Measurements from ENCODE around the gene DIDO1.

Gene DIDO1

GRCh38 chr20:62843656-62844055, 82.6 kb downstream of the DIDO1 start:
- H3K27ac ChIP-seq (ENCODE audit: insufficient read depth, low read length, poor library complexity, severe bottlenecking) = no peak overlapping the region

GRCh38 chr20:62841705-62842212, 84.5 kb downstream of the DIDO1 start:
- Histone ChIP-seq H3K4me3 (ENCODE audit: insufficient read depth, low read depth, low read length, poor library complexity, severe bottlenecking) (no peak overlapping the region), H3K27ac (ENCODE audit: insufficient read depth, low read length, poor library complexity, severe bottlenecking) (no peak overlapping the region), H3K36me3 (ENCODE audit: control insufficient read depth, insufficient read depth, low read length) (no peaks in the 10 kb centered on the region), H3K4me1 (ENCODE audit: control insufficient read depth, insufficient read depth, low read length, poor library complexity, severe bottlenecking) (no peaks in the 10 kb centered on the region), H3K9me3 (ENCODE audit: control insufficient read depth, low read length) (no peaks in the 10 kb centered on the region), H3K27me3 (replicated peaks; ENCODE audit: control insufficient read depth, insufficient read depth, low read length, poor library complexity, severe bottlenecking) (no peaks in the 10 kb centered on the region)
- DNase-seq = no peak

More at GRCh38 chr20:62843656-62844055, 82.6 kb downstream of the DIDO1 start:
- no peaks in the 10 kb centered on the region for H3K4me1 ChIP-seq (ENCODE audit: control insufficient read depth, insufficient read depth, low read length, poor library complexity, severe bottlenecking)
- H3K4me3 ChIP-seq (ENCODE audit: insufficient read depth, low read depth, low read length, poor library complexity, severe bottlenecking) = no peak overlapping the region
- no peaks in the 10 kb centered on the region for H3K9me3 ChIP-seq (ENCODE audit: control insufficient read depth, low read length)
- no peaks in the 10 kb centered on the region for H3K36me3 ChIP-seq (ENCODE audit: control insufficient read depth, insufficient read depth, low read length)
- DNase-seq = no peak
- no peaks in the 10 kb centered on the region for H3K27me3 ChIP-seq (replicated peaks; ENCODE audit: control insufficient read depth, insufficient read depth, low read length, poor library complexity, severe bottlenecking)

DNA sequence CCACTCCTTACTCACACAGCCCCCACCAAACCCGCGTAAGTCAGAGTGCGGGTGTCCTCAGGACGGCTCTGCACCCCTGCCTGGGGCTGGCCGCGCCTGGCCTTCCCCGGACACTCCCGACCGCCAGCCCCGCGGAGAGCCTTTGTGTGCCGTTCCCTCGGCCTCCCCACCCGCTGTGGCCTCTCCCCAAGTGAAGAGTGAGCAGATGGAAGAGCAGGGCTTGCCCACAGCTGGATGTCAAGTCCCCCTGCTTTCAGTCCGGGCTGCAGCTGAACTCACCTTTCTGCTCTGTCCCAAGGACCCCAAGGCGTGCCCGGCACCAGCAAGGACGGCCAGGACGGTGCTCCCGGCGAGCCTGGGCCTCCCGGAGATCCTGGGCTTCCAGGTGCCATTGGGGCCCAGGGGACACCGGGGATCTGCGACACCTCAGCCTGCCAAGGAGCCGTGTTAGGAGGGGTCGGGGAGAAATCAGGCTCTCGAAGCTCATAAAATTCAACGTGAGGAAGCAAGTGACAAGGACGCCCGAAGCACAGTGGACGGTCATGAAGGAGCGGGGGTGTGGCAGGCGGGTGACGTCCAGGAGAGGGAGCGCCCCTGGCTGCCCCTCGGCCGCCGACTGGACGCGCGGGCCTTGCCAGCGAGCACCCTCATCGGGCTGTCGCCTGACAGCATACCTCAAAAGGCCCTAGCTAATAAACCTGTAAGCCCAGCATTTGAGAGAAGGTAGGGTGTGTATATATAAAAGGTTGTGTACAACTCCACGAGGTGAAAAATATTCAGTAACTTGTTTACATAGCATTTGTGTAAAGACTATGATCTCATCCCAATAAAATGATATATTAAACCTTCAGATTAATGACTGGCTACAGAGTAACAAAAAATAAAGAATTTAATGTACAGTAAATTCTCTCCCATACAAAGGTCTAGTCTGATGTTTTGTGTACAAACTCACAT, 85.8 kb downstream of the DIDO1 start:
- H3K4me3 ChIP-seq (ENCODE audit: insufficient read depth, low read depth, low read length, poor library complexity, severe bottlenecking) = no peak overlapping the region
- H3K9me3 ChIP-seq (ENCODE audit: control insufficient read depth, low read length) = no peaks in the 10 kb centered on the region
- DNase-seq = no peak
- H3K27me3 ChIP-seq (replicated peaks; ENCODE audit: control insufficient read depth, insufficient read depth, low read length, poor library complexity, severe bottlenecking) = no peaks in the 10 kb centered on the region
- H3K4me1 ChIP-seq (ENCODE audit: control insufficient read depth, insufficient read depth, low read length, poor library complexity, severe bottlenecking) = no peaks in the 10 kb centered on the region
- no peaks in the 10 kb centered on the region for H3K36me3 ChIP-seq (ENCODE audit: control insufficient read depth, insufficient read depth, low read length)
- no peak overlapping the region for H3K27ac ChIP-seq (ENCODE audit: insufficient read depth, low read length, poor library complexity, severe bottlenecking)

DNA sequence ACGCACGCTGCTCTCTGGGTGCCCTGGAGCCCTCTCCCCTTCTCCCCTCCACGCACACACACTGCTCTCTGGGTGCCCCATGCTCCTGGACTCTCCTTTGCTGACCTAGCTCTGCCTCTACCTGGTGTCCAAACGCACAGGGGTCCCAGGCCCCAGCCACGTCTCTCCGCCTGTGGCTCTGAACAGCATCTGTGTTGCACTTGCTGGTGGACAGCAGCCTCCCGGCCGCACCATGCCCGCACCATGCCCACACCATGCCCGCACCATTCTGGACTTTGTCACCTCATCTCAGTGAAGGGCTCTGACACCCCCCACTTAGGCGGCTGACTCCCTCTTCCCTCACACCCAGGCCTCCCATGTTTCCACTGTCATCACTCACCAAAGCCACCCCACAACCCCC, 86.5 kb downstream of the DIDO1 start:
- Histone ChIP-seq H3K4me1 (ENCODE audit: control insufficient read depth, insufficient read depth, low read length, poor library complexity, severe bottlenecking) (no peaks in the 10 kb centered on the region), H3K27ac (ENCODE audit: insufficient read depth, low read length, poor library complexity, severe bottlenecking) (no peak overlapping the region), H3K36me3 (ENCODE audit: control insufficient read depth, insufficient read depth, low read length) (no peaks in the 10 kb centered on the region), H3K9me3 (ENCODE audit: control insufficient read depth, low read length) (no peaks in the 10 kb centered on the region), H3K27me3 (replicated peaks; ENCODE audit: control insufficient read depth, insufficient read depth, low read length, poor library complexity, severe bottlenecking) (no peaks in the 10 kb centered on the region), H3K4me3 (ENCODE audit: insufficient read depth, low read depth, low read length, poor library complexity, severe bottlenecking) (no peak overlapping the region)
- DNase-seq = no peak

GRCh38 chr20:62839261-62839660, 87.0 kb downstream of the DIDO1 start:
- Histone ChIP-seq H3K27ac (ENCODE audit: insufficient read depth, low read length, poor library complexity, severe bottlenecking) (no peak overlapping the region), H3K36me3 (ENCODE audit: control insufficient read depth, insufficient read depth, low read length) (no peaks in the 10 kb centered on the region), H3K4me3 (ENCODE audit: insufficient read depth, low read depth, low read length, poor library complexity, severe bottlenecking) (no peak overlapping the region), H3K9me3 (ENCODE audit: control insufficient read depth, low read length) (no peaks in the 10 kb centered on the region), H3K27me3 (replicated peaks; ENCODE audit: control insufficient read depth, insufficient read depth, low read length, poor library complexity, severe bottlenecking) (no peaks in the 10 kb centered on the region), H3K4me1 (ENCODE audit: control insufficient read depth, insufficient read depth, low read length, poor library complexity, severe bottlenecking) (no peaks in the 10 kb centered on the region)
- DNase-seq = no peak

- no peak overlapping the region for H3K4me3 ChIP-seq (ENCODE audit: insufficient read depth, low read depth, low read length, poor library complexity, severe bottlenecking)
- no peak for DNase-seq
- H3K27ac ChIP-seq (ENCODE audit: insufficient read depth, low read length, poor library complexity, severe bottlenecking) = no peak overlapping the region
- H3K36me3 ChIP-seq (ENCODE audit: control insufficient read depth, insufficient read depth, low read length) = no peaks in the 10 kb centered on the region
- H3K4me1 ChIP-seq (ENCODE audit: control insufficient read depth, insufficient read depth, low read length, poor library complexity, severe bottlenecking) = no peaks in the 10 kb centered on the region
- no peaks in the 10 kb centered on the region for H3K9me3 ChIP-seq (ENCODE audit: control insufficient read depth, low read length)
- H3K27me3 ChIP-seq (replicated peaks; ENCODE audit: control insufficient read depth, insufficient read depth, low read length, poor library complexity, severe bottlenecking) = no peaks in the 10 kb centered on the region
Observed at GRCh38 chr20:62838128-62838891, 88.0 kb downstream of the DIDO1 start.

GRCh38 chr20:62837790-62838127, 88.5 kb downstream of the DIDO1 start:
- Histone ChIP-seq H3K27ac (ENCODE audit: insufficient read depth, low read length, poor library complexity, severe bottlenecking) (no peak overlapping the region), H3K4me3 (ENCODE audit: insufficient read depth, low read depth, low read length, poor library complexity, severe bottlenecking) (no peak overlapping the region), H3K36me3 (ENCODE audit: control insufficient read depth, insufficient read depth, low read length) (no peaks in the 10 kb centered on the region), H3K9me3 (ENCODE audit: control insufficient read depth, low read length) (no peaks in the 10 kb centered on the region), H3K4me1 (ENCODE audit: control insufficient read depth, insufficient read depth, low read length, poor library complexity, severe bottlenecking) (no peaks in the 10 kb centered on the region), H3K27me3 (replicated peaks; ENCODE audit: control insufficient read depth, insufficient read depth, low read length, poor library complexity, severe bottlenecking) (no peaks in the 10 kb centered on the region)
- no peak for DNase-seq

DNA sequence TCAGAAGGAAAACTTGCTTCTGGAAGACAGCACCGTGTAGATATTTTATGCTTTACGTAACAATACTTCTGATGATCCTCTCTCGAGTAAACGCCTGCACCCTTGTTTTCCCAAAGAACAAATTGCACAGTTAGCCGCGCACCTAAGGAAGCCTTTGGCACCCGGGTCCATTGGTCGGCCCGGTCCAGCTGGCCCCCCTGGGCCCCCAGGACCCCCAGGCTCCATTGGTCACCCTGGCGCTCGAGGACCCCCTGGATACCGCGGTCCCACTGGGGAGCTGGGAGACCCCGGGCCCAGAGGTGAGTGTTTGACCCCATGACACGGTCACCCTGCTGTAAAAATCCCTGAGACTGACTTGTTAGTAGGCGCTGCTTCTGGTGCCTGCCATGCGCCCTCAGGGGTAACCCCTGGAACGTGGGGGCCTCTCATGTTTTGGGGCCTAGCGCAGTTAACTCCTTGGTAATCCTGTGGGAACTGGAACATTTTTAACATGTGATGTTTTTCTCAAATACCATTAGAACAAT, 89.3 kb downstream of the DIDO1 start:
- H3K27me3 ChIP-seq (replicated peaks; ENCODE audit: control insufficient read depth, insufficient read depth, low read length, poor library complexity, severe bottlenecking) = no peaks in the 10 kb centered on the region
- no peak for DNase-seq
- H3K4me1 ChIP-seq (ENCODE audit: control insufficient read depth, insufficient read depth, low read length, poor library complexity, severe bottlenecking) = no peaks in the 10 kb centered on the region
- no peaks in the 10 kb centered on the region for H3K9me3 ChIP-seq (ENCODE audit: control insufficient read depth, low read length)
- H3K36me3 ChIP-seq (ENCODE audit: control insufficient read depth, insufficient read depth, low read length) = no peaks in the 10 kb centered on the region
- no peak overlapping the region for H3K4me3 ChIP-seq (ENCODE audit: insufficient read depth, low read depth, low read length, poor library complexity, severe bottlenecking)
- H3K27ac ChIP-seq (ENCODE audit: insufficient read depth, low read length, poor library complexity, severe bottlenecking) = no peak overlapping the region

GRCh38 chr20:62835931-62836861, 90.1 kb downstream of the DIDO1 start:
- no peak for DNase-seq
- H3K4me1 ChIP-seq (ENCODE audit: control insufficient read depth, insufficient read depth, low read length, poor library complexity, severe bottlenecking) = no peaks in the 10 kb centered on the region
- no peak overlapping the region for H3K4me3 ChIP-seq (ENCODE audit: insufficient read depth, low read depth, low read length, poor library complexity, severe bottlenecking)
- no peaks in the 10 kb centered on the region for H3K36me3 ChIP-seq (ENCODE audit: control insufficient read depth, insufficient read depth, low read length)
- H3K27ac ChIP-seq (ENCODE audit: insufficient read depth, low read length, poor library complexity, severe bottlenecking) = no peak overlapping the region
- H3K9me3 ChIP-seq (ENCODE audit: control insufficient read depth, low read length) = no peaks in the 10 kb centered on the region
- H3K27me3 ChIP-seq (replicated peaks; ENCODE audit: control insufficient read depth, insufficient read depth, low read length, poor library complexity, severe bottlenecking) = no peaks in the 10 kb centered on the region

All from effector memory CD4-positive, alpha-beta T cell (primary cell).